HUDEP-2 (cell line): ENCODE data around the gene PVALB.
"Not testable (repeated sequence)": the region's sequence is repeated elsewhere in the genome, so short reads cannot be mapped to it uniquely, and the experiment has no call there.

ENCODE experiments used
- DNase-seq, 76 experiments: peaks; one replicate each; lab custom pipeline; 2025; ENCODE audit not compliant: unreplicated experiment in 76 of 76; lab: John Stamatoyannopoulos, UW

Gene PVALB

DNA sequence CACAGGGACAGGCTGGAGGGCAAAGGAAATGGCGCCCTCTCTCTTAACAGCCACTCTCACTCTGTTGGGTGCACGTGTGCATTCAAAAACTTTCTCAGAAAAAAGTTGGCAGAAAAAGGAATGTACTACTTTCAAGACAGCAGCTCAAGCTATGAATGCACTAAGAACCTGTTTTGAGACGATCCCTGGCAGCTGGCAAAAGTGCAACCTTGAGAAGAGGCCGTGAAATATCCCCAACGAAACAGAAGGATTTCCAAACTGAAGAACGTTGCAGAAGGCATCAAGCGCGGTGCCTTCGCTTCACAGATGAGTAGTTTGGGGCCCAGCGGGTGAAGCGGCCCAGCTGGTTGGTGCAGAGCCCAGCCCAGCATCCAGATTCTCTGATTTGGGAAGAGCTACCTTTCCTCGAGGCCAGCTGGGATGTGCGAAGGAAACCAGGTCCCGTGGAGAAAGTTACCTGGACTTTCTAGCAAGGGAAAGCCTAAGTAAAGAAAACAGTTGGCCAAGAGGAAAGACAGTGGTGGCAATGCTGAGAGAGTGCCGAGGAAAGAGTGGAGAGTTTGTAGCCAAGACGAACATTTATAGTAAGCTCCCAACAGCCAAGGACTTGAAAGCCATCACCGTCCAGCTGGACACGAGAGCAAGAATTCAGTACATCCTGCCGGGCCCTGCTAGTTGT lies 57.2 kb downstream of the PVALB start:
- no peak for DNase-seq

- no peak for DNase-seq
Observed at GRCh38 chr22:36758792-36759271, 58.0 kb downstream of the PVALB start.

DNA sequence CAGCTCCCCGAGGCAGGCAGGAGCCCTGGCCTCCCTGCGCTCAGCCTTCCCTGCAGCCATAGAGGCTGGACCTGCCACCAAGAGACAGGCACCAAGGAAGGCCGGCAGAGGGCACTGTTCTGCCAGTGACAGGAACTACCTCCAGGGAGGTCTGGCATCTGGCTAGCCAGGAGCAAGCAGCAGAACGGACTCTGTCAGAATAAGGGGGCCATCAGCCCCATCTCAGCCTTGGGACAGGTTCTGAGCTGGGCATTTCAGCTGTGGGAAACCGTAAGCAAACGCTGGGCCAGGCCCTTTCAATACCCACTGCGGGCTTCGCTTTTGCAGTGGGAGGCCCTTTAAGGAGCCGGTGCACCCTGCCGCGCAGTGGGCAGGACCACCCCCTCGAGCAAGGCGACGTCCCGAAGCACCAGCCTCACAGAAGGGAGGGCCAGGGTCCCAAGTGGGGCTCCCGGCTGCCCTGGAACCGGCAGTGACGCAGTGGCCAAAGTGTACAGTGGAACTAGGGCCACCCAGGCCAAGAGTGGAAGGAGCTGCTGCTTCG lies 59.1 kb downstream of the PVALB start:
- DNase-seq, result peak in 63 of 76 experiments; percentile 12 to 79 (median 60)

DNA sequence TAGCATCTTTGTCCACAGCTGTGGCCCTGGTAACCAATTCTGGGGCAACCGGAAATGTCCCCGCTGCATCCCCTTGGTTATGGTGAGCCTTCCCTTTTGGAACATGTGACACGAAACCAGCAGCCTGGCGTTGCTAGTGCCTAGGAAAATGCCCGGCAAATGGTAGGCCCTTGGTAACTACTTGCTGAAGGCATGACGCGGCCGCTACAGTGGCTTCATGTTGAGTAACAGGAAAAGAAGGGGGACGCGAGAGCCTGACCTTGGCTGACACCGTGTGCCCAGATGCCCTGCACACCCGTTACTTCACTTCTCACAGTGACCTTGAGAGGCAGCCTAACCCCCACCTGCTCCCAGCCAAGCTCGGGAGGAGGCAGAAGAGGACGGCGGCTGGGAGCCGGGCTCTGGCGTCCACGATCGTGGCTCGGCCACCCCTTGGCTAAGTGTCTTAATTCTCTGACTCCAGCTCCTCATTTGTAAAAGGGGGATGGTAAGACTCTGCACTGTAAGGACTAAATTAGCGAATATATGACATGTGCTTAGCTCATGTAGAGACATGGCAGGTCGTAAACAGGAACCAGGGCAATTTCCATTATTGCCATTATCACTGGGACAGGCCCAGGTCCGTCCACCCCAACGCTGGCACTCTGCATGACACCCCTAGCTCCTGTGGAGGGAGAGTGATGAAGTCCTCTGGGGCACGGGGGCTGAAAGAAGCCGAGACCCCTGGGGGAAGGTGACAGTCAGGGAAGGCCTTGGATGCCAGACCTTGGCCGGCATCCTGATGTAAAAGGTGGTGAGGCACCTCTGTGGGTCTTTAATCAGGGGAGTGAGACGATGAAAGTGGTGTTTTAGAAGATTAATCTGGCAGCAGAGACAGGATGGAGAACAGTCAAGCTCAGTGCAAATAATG lies 59.8 kb downstream of the PVALB start:
- no peak for DNase-seq

DNA sequence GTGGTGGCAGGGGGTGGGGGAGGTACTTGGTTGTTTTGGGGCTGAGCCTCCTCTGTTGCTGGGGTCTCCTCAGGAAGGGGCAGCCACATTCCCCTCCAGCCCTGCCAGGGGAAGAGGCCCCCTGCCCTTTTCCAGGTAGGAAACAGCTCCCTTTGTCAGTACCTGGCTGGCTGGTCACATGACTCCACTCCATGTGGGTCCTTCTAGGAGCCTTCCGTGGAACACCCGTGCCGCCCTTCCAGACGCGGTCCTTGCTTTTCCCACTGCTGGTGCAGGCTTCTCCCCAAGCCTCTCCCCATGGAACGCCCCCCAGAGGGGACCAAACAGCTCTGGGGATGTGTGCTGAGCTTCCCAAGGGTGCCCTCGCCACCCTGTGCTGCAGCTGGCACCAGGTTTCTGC lies 60.8 kb downstream of the PVALB start:
- no peak for DNase-seq

DNA sequence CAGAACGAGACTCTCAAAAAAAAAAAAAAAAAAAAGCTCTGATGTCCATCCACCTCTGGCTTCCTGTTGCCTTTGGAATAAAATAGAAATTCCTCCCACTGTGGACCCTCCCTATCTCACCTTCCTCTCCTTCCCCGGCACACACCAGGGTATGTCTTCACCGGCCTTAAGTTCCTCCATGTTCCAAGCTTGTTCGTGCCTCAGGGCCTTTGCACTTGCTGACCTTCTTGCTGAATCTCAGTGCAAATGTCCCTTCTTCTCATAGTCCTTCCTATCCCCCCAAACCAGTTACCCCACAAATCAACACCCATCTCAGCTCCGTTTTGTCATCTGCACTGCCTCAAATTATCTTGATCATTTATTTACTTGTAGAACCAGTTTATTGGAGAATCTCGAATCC lies 61.5 kb downstream of the PVALB start:
- no peak for DNase-seq

DNA sequence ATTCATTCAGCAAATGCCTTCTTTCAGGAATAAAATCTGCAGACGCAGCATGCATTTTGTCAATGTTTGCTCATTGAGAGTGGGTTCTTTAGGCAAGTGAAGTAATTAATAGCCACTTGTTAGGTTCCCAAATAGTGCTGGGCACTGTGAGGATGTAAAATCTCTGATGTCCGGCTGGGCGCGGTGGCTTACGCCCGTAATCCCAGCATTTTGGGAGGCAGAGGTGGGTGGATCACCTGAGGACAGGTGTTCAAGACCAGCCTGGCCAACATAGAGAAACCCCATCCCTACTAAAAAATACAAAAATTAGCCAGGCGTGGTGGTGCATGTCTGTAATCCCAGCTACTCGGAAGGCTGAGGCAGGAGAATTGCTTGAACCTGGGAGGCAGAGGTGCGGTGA lies 62.0 kb downstream of the PVALB start:
- DNase-seq, result not testable (repeated sequence)

- no peak for DNase-seq
Observed at GRCh38 chr22:36753916-36754315, 62.9 kb downstream of the PVALB start.

DNA sequence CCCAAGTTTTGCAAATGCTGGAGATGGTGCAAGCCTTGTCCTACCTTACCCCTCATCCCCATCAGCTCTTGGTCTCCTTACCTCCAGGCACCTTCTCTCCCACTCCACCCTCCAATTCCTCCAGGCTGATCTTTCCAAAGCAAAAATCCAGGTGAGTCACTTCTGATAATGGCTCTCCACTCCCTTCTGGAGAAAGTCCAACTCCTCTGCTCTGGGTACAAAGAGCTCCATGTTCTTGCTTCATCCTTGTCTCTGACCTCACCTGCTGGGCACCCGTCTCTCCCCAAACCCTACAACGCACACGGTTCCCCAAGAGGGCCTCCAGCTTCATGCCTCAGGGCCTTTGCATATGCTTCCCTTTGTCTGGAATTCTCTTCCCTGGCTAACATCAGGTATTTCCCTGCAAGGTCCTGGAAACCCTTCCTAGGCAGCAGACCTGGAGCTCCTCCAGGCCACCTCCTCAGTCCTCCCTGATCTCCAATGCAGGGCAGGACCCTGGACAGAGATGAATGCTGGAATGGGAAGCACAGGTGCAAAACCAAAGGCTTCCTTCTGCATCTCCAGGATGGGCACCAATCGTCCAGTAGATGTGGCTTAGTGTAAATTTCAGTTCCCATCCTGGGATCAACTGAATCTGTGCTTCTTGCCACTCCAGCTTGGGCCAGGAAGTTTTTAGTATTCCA lies 63.6 kb downstream of the PVALB start:
- DNase-seq, result no peak
